ENCODE measurements around the gene PARP3. TPM values are rescaled to one million over a fixed set of nuclear protein-coding genes. Genes with fewer than 3 reads are reported as not detected.

The PARP3 gene
- total RNA-seq, 1 donor from 2014 or later, result 24.6 TPM

DNA sequence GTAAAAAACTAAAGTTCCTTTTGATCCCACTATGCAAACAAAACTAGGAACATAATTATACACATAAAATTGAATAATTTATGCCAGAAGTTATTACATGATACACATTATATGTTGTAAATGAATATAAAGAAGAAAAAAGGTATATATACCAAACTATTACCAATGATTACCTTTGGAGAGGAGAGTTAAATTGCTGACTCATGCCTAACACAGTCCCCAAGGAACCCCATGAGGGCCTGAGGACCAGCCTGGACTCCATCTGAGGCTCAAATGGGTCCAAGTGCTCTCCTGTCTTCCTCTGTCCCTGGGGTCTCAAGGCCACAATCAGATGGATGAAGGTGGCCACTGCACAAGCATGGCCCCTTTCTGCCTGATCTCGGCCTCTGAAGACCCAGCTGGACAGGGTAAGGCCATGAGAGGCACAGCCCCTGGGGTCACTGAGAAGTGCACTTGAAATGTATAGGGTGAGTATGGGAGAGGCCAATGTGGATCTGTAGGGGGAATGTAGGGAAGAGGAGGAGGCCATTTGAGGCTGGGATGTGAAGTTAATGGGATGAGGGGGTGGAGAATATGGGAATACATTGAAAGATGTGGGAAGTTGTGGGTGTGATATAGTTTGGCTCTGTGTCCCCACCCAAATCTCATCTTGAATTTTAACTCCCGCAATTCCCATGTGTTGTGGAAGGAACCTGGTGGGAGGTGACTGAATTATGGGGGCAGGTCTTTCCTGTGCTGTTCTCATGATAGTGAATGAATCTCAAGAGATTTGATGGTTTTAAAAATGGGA is 37.9 kb upstream of the PARP3 start:
- TF ChIP-seq, protein P1, sequence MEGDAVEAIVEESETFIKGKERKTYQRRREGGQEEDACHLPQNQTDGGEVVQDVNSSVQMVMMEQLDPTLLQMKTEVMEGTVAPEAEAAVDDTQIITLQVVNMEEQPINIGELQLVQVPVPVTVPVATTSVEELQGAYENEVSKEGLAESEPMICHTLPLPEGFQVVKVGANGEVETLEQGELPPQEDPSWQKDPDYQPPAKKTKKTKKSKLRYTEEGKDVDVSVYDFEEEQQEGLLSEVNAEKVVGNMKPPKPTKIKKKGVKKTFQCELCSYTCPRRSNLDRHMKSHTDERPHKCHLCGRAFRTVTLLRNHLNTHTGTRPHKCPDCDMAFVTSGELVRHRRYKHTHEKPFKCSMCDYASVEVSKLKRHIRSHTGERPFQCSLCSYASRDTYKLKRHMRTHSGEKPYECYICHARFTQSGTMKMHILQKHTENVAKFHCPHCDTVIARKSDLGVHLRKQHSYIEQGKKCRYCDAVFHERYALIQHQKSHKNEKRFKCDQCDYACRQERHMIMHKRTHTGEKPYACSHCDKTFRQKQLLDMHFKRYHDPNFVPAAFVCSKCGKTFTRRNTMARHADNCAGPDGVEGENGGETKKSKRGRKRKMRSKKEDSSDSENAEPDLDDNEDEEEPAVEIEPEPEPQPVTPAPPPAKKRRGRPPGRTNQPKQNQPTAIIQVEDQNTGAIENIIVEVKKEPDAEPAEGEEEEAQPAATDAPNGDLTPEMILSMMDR (IDR thresholded peaks at IDR 0.05), result no peak
- no peaks in the 10 kb centered on the region for H3K4me1 ChIP-seq
- H3K4me3 ChIP-seq, result no peak overlapping the region
- no peaks in the 10 kb centered on the region for H3K9me3 ChIP-seq
- no peak overlapping the region for H3K27ac ChIP-seq
- H3K27me3 ChIP-seq (ENCODE audit: low read depth), result no peaks in the 10 kb centered on the region
- H3K36me3 ChIP-seq, result no peaks in the 10 kb centered on the region
- no peak for DNase-seq
- intact Hi-C loops (cut with DNase I), result no loop called here
- no peak for ATAC-seq

GRCh38 chr3:51908026-51908425 is 34.1 kb upstream of the PARP3 start:
- Histone ChIP-seq H3K27ac (no peak overlapping the region), H3K4me1 (no peaks in the 10 kb centered on the region), H3K36me3 (no peaks in the 10 kb centered on the region), H3K27me3 (ENCODE audit: low read depth) (no peaks in the 10 kb centered on the region), H3K9me3 (no peaks in the 10 kb centered on the region), H3K4me3 (no peak overlapping the region)
- intact Hi-C loops (cut with DNase I), result no loop called here
- DNase-seq (no peak), ATAC-seq (no peak)
- TF ChIP-seq, protein P1 (IDR thresholded peaks at IDR 0.05), result no peak

DNA sequence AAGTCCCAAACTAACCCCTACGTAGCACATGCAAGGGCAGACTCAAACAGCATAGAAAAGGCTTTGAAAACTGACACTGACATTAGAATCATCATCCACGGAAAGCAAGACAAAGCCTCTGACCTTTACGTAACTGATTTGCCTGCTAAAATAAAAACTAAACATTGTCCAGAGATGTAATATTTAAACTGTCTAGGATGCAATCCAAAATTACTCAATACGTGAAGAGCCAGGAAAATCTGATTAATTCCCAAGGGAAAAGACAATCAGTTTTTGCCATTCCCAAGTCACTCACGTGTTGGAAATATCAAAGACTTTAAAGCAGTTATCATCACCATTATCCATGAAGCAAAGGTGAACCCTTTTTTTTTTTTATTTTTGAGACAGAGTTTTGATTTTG is 25.7 kb upstream of the PARP3 start:
- no peak overlapping the region for H3K4me3 ChIP-seq
- TF ChIP-seq, protein P1 (IDR thresholded peaks at IDR 0.05), result no peak
- DNase-seq (no peak), ATAC-seq (no peak)
- no peaks in the 10 kb centered on the region for H3K9me3 ChIP-seq
- H3K27me3 ChIP-seq (ENCODE audit: low read depth), result no peaks in the 10 kb centered on the region
- H3K36me3 ChIP-seq, result no peaks in the 10 kb centered on the region
- H3K4me1 ChIP-seq, result no peaks in the 10 kb centered on the region
- intact Hi-C loops (cut with DNase I), result no loop called here
- no peak overlapping the region for H3K27ac ChIP-seq

DNA sequence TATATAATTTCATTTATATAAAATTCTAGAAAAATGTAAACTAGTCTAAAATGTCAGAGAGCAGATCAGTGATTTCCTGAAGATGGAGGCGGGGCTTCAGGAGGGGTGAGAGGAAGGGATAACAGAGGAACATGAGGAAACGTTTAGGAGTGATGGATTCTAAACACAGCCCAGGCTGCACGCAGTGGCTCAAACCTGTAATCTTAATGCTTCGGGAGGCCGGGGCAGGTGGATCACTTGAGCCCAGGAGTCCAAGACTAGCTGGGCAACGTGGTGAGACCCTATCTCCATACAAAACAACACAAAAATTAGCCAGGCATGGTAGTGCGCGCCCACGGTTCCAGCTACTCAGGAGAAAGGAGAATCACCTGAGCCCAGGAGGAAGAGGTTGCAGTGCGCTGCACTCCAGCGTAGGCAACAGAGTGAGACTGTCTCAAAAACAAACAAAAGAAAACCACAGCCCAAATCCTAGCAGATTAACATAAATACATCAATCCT is 21.0 kb upstream of the PARP3 start:
- Histone ChIP-seq H3K4me3 (no peak overlapping the region), H3K27me3 (ENCODE audit: low read depth) (no peaks in the 10 kb centered on the region), H3K4me1 (no peaks in the 10 kb centered on the region), H3K9me3 (no peaks in the 10 kb centered on the region), H3K36me3 (no peaks in the 10 kb centered on the region), H3K27ac (no peak overlapping the region)
- DNase-seq, result no peak
- TF ChIP-seq, protein P1 (IDR thresholded peaks at IDR 0.05), result no peak
- intact Hi-C loops (cut with DNase I), result no loop called here
- no peak for ATAC-seq

DNA sequence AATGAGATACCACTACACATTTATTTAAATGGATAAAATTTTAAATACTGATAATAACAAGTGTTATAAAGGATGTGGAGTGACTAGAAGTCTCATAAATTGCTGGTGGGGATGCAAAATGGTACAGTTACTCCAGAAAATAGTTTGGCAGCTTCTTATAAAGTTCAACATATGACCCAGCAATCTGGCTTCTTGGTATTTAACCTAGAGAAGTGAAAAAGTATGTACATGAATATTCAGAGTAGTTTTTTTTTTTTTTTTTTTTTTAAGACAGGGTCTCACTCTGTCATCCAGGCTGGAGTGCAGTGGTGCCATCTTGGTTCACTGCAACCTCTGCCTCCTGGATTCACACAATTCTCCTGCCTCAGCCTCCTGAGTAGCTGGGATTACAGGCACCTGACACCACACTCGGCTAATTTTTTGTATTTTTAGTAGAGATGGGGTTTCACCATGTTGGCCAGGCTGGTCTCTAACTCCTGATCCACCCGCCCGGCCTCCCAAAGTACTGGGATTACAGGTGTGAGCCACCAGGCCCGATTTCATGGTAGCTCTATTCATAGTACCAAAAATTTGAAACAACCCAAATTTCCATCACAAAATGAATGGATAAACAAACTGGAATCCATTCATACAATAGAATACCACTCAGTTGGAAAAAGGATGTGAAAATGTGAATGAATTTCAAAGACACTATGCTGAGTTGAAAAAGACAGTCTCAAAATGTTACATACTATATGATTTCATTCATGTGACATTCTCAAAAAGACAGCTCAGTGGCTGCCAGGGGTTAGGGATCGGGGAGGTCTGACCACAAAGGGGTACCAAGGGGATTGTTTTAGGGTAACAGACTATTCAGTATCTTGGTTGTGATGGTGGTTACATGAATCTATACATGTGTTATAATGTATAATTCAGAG is 14.8 kb upstream of the PARP3 start:
- intact Hi-C loops (cut with DNase I), result no loop called here

More for the DNA sequence above, 14.8 kb upstream of the PARP3 start:
- H3K4me1 ChIP-seq, result no peaks in the 10 kb centered on the region
- no peak overlapping the region for H3K4me3 ChIP-seq
- H3K36me3 ChIP-seq, result peaks cover under 1% of the 10 kb centered on the region
- no peak overlapping the region for H3K27ac ChIP-seq
- H3K9me3 ChIP-seq, result no peaks in the 10 kb centered on the region
- TF ChIP-seq, protein P1 (IDR thresholded peaks at IDR 0.05), result no peak
- no peaks in the 10 kb centered on the region for H3K27me3 ChIP-seq (ENCODE audit: low read depth)
- ATAC-seq (no peak), DNase-seq (no peak)
